OCI-LY3 (cell line): Measurements from ENCODE around the gene PGAP2.

Experiments used
- EZH2phosphoT487 ChIP-seq: fragments of 200-600 bp; shearing (Covaris generic); IDR thresholded peaks from 2 replicates; pipeline ENCODE4 v1.6.1; 2018; ENCODE audit warnings: antibody characterized with exemption, mixed run types, low read depth
- TF ChIP-seq, protein P1 (sequence below): fragments of 200-600, 300-600 bp; sonication (generic); IDR thresholded peaks from 2 replicates; pipeline ENCODE4 v1.5.1; 2014; ENCODE audit warnings: antibody characterized with exemption, low read length, low read depth

DNA sequence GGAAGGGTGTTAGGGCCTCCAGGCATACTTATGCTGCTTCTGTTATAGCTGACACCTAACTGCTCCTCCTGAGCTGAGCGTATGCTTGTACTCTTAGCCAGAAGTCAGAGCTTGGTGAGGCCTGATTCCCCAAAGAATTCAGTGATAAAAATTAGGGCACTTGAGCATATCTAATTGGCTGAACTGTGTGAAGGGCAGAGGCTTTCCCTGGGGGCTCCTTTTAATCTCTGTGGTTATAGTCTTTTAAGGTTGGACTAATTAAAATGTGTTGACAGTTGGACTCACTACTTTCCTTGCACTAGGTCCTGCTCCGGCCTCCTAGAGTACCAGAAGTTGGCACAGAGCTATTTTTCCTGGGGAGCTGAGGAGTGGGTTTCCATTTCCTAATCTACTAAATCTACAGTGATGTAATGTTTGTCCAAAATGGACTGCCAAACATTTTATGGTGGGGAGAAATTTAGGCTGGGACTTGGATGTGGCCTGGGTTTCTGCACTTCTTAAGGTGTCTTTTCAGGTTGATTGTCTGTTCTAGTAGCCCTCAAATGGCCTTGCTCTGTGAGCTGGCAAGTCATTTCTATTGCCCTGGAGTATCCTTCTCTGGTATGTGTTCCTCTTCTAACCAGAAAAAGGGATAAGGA, 65.5 kb downstream of the PGAP2 start:
- TF ChIP-seq, protein P1, sequence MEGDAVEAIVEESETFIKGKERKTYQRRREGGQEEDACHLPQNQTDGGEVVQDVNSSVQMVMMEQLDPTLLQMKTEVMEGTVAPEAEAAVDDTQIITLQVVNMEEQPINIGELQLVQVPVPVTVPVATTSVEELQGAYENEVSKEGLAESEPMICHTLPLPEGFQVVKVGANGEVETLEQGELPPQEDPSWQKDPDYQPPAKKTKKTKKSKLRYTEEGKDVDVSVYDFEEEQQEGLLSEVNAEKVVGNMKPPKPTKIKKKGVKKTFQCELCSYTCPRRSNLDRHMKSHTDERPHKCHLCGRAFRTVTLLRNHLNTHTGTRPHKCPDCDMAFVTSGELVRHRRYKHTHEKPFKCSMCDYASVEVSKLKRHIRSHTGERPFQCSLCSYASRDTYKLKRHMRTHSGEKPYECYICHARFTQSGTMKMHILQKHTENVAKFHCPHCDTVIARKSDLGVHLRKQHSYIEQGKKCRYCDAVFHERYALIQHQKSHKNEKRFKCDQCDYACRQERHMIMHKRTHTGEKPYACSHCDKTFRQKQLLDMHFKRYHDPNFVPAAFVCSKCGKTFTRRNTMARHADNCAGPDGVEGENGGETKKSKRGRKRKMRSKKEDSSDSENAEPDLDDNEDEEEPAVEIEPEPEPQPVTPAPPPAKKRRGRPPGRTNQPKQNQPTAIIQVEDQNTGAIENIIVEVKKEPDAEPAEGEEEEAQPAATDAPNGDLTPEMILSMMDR: no peak
- TF ChIP-seq EZH2phosphoT487: no peak
